Measurements from ENCODE around the gene CGRRF1.
A peak's percentile ranks its signal among the peaks of the same experiment; 100 is the strongest.

The CGRRF1 gene

DNA sequence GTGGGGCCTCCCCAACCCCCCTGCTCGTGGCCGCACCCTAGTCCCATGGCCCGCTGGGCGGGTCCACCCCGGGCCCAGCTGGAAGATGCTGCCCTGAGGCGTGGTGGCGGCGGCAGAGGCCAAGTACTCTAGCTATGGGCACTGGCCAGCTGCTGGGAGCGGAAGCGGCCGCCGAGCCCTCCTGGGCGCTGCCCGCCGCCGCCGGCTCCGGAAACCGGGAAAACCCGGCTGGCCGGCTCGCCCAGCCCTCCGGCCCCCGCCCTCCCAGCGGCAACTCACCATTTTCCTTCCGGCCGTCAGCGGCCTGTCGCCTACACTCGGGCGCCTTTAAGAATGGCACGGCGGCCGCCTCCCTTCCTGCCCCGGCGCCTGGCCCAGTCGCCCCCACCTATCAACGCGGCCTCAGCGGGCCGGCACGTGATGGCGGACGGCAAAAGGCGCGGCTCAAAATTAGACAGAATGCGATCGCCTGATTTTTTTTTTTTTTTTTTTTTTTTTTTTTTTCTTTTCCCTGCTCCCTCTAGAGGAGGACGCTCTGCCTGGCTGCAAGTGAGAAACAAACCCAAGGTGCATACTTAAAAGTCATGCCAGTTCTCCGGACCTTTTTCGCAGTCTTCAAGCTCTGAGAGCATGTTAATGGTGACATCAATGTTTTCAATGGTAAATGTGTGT is 20.9 kb upstream of the CGRRF1 start, which contains the start of gene GMFB:
Gene GMFB (minus strand): TSS at position 335 of the 672 bp plus-strand sequence. CDS start 53 bp downstream, at position 282.
- in situ Hi-C loops (cut with MboI; ENCODE audit: low pct_unique_long_range_greater_than_20kb, low sequenced_read_pairs, unreplicated experiment): no loop called here
- peak; percentile 94 for DNase-seq (ENCODE audit: low spot score)
- TF ChIP-seq, protein P1, sequence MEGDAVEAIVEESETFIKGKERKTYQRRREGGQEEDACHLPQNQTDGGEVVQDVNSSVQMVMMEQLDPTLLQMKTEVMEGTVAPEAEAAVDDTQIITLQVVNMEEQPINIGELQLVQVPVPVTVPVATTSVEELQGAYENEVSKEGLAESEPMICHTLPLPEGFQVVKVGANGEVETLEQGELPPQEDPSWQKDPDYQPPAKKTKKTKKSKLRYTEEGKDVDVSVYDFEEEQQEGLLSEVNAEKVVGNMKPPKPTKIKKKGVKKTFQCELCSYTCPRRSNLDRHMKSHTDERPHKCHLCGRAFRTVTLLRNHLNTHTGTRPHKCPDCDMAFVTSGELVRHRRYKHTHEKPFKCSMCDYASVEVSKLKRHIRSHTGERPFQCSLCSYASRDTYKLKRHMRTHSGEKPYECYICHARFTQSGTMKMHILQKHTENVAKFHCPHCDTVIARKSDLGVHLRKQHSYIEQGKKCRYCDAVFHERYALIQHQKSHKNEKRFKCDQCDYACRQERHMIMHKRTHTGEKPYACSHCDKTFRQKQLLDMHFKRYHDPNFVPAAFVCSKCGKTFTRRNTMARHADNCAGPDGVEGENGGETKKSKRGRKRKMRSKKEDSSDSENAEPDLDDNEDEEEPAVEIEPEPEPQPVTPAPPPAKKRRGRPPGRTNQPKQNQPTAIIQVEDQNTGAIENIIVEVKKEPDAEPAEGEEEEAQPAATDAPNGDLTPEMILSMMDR (IDR thresholded peaks at IDR 0.05; ENCODE audit: extremely low read depth, insufficient read depth, missing control alignments): peak; percentile 24

DNA sequence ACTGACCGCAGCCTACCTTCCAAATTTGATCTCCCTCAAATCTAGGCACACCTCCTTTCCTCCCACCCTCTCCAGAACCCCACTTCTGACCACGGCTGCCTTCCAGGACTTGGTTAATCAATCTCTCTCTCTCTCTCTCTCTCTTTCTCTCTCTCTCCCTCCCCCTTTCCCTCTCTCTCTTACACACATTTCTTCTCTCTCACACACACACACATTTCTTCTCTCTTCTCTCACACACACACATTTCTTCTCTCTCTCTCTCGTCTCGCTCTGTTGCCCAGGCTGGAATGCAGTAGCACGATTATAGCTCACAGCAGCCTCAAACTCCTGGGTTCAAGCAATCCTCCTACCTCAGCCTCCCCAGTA is 20.4 kb upstream of the CGRRF1 start:
- TF ChIP-seq, protein P1 (IDR thresholded peaks at IDR 0.05; ENCODE audit: extremely low read depth, insufficient read depth, missing control alignments): no peak
- no peak for DNase-seq (ENCODE audit: low spot score)
- in situ Hi-C loops (cut with MboI; ENCODE audit: low pct_unique_long_range_greater_than_20kb, low sequenced_read_pairs, unreplicated experiment): no loop called here

DNA sequence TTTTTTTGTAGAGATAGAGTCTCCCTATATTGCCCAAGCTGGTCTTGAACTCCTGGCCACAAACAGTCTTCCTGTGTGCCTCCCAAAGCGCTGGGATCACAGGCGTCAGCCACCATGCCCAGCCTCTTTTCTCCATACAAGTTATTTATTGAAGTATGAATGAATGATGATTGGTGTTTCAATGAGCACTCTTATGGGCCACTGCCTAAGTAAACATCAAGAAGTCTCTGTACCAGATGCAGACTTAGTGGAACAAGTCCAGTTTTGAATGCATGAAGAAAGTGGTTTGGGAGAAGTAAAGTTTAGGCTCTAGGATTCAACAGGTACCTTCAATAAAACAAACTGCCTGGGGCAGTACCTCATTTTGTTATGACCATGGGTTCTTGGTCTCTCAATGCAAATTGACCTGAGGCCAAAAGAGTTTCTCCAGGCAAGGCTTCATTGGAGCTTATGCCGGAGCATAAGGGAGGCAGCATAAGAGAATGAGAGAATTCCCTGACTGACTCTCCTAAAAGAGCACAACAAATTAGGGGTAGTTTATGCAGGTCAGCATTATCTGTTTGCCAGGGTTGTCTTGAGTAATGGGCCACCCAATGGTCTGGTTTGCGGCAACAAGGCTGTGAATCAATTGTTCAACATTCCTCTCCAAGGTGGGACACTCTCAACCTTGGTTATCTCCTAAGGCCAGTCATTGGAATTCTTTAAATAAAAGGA is 19.8 kb upstream of the CGRRF1 start:
- in situ Hi-C loops (cut with MboI; ENCODE audit: low pct_unique_long_range_greater_than_20kb, low sequenced_read_pairs, unreplicated experiment): no loop called here
- no peak for DNase-seq (ENCODE audit: low spot score)
- TF ChIP-seq, protein P1 (IDR thresholded peaks at IDR 0.05; ENCODE audit: extremely low read depth, insufficient read depth, missing control alignments): no peak

DNA sequence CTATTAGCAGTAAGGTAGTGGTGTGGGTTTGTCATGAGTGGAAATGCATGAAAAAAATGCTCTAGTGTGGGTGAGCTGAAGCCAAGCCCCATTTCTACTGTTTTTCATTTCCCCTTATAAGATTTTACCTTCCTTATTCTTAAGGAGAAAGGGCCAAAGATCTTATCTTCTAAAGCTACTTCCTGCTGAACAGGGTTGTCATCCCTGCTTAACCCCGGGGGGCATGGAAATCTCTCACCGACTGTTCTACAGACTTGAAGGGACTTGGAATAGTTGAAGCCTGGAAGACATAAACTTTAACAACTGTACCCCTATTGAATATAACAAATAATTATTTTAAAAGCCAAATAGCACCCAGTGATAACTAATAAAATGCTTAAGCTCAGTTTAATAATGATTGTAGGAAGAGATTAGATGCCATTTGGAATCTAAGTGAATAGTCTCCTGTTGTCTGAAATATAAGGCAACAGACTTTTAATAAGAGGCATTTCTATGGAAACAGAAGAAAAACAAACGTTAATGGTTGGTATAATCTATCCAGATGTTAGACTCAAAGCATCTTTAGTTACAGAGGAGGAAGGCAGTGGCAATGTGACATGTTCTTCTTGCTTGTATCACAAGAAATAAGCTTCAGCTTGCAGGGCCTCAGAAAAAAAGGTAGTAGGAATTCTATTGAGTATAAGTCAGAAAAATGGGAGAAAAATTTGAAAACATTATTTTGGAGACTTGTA is 19.1 kb upstream of the CGRRF1 start:
- in situ Hi-C loops (cut with MboI; ENCODE audit: low pct_unique_long_range_greater_than_20kb, low sequenced_read_pairs, unreplicated experiment): no loop called here
- DNase-seq (ENCODE audit: low spot score): no peak
- TF ChIP-seq, protein P1 (IDR thresholded peaks at IDR 0.05; ENCODE audit: extremely low read depth, insufficient read depth, missing control alignments): no peak

DNA sequence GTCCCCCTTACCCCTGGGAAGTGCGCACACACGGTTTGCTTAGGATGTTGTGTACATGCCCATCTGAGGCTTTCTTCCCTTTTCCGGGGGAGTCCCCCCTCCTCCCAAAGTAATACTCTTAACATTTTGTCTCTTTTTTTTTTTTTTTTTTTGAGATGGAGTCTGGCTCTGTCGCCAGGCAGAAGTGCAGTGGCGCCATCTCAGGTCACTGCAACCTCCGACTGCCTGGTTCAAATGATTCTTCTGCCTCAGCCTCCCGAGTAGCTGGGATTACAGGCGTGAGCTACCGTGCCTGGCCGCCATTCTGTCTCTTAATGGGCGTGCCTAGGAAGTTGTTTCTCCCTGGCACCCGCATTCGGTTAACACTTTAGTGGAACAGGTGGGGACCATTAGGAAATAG is 16.4 kb upstream of the CGRRF1 start:
- in situ Hi-C loops (cut with MboI; ENCODE audit: low pct_unique_long_range_greater_than_20kb, low sequenced_read_pairs, unreplicated experiment): no loop called here
- no peak for DNase-seq (ENCODE audit: low spot score)

DNA sequence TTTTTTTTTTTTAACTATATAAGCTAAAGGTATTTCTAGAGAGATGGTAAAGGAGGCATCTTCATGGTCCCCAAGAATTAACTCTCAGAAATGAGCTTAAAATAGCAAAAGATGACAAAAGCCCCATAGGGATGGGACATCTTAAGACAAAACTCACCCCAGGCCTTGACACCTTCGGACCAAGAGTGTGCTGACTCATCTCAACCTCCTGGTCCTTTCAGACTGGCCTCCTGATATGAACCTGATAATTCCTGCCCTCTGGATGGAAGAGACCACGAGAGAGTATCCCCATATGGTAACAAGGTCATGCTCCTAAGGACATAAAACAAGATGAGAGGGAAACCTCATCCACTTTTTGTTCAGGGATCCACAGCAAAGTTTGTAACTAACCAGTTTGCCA is 12.5 kb upstream of the CGRRF1 start:
- in situ Hi-C loops (cut with MboI; ENCODE audit: low pct_unique_long_range_greater_than_20kb, low sequenced_read_pairs, unreplicated experiment): no loop called here
- no peak for DNase-seq (ENCODE audit: low spot score)
- TF ChIP-seq, protein P1 (IDR thresholded peaks at IDR 0.05; ENCODE audit: extremely low read depth, insufficient read depth, missing control alignments): no peak

More for the DNA sequence above, 16.4 kb upstream of the CGRRF1 start:
- TF ChIP-seq, protein P1 (IDR thresholded peaks at IDR 0.05; ENCODE audit: extremely low read depth, insufficient read depth, missing control alignments): peak; percentile 6
